Effector memory CD8-positive, alpha-beta T cell (primary cell): ENCODE results near the gene NCOA7.
A peak's percentile ranks its signal among the peaks of the same experiment; 100 is the strongest.
"Not testable (repeated sequence)": the region's sequence is repeated elsewhere in the genome, so short reads cannot be mapped to it uniquely, and the experiment has no call there.

ENCODE experiments used
- ATAC-seq: fragments of 150-1000 bp; cut with Tn5 transposase; replicated peaks from 2 replicates; pipeline ENCODE4 v1.10.0; 2021; ENCODE audit warnings: mild to moderate bottlenecking, moderate library complexity
- DNase-seq, 3 experiments: peaks; one replicate each; pipeline ENCODE4 v3.0.0; 2021
- H3K27ac Mint-ChIP-seq, 2 donors: one replicate each; pipeline ENCODE4 v1.8.0; 2022; ENCODE audit warnings: mild to moderate bottlenecking in 2 of 2, mixed read lengths in 2 of 2, moderate library complexity in 2 of 2
- H3K27me3 Mint-ChIP-seq, 2 donors: one replicate each; pipeline ENCODE4 v1.8.0; 2022; ENCODE audit warnings: mixed read lengths in 2 of 2
- H3K36me3 Mint-ChIP-seq: one replicate; pipeline ENCODE4 v1.8.0; 2022; ENCODE audit warnings: mild to moderate bottlenecking, moderate library complexity, mixed read lengths; ENCODE audit not compliant: insufficient read depth
- H3K4me1 Mint-ChIP-seq, 2 donors: one replicate each; pipeline ENCODE4 v1.8.0; 2022; ENCODE audit warnings: low read depth in 2 of 2, mixed read lengths in 2 of 2
- H3K4me3 Mint-ChIP-seq, 2 donors: one replicate each; pipeline ENCODE4 v1.8.0; 2022; ENCODE audit warnings: mild to moderate bottlenecking in 2 of 2, mixed read lengths in 2 of 2, moderate library complexity in 2 of 2
- H3K9me3 Mint-ChIP-seq, 2 donors: one replicate each; pipeline ENCODE4 v1.8.0; 2022; ENCODE audit warnings: mixed read lengths in 2 of 2

The NCOA7 gene

DNA sequence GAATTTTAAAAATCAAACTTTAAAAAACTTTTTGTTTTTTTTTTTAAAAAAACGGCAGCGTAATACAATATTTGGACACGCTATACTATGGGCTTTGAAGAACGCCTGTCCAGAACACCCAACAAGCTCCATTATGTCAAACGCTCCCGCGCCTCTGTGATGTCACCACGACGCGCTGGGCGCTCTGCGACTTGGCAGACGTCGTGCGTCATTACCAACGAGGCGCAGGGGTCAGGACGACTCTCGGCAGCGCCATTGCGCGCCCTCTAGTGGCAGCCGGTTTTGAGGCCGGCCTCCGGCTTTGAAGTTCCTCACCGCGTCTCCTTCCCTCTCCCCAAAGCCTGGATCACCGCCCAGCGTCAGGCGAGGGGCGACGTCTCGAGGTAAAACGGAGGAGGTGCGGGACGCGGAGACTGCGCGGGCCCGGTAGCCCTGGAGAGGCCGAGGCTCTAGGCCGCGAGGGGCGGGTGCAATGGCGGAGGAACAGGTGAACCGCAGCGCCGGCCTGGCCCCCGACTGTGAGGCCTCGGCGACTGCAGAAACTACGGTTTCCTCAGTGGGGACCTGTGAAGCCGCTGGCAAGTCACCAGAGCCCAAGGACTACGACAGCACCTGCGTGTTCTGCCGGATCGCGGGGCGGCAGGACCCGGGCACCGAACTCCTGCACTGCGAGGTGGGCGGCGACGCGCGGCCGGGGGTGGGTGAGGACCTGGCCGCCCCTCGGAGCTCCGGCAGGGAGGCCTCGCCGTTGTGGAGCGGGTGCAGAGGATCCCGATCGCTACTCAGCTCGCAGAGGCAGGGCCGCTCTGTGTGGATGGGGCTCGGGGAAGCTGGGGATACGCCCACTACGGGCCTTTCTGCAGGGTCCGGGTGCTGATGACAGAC lies 166.0 kb downstream of the NCOA7 start, which contains the start of gene HINT3:
HINT3 (plus strand) TSS at position 265 of the 885 bp plus-strand sequence; CDS start at position 473, 208 bp downstream.
- Mint-ChIP-seq H3K36me3 (peaks cover 8% of the 10 kb centered on the region), H3K4me1 (peaks cover 0 to 9% of the 10 kb centered on the region in 2 donors), H3K4me3 (no peak within 1 kb of the TSS), H3K27me3 (peaks cover 0 to 9% of the 10 kb centered on the region in 2 donors), H3K27ac (no peak within 1 kb of the TSS), H3K9me3 (no peaks in the 10 kb centered on the region)
- peak; percentile 87 for ATAC-seq
- DNase-seq, result peak; percentile 97

DNA sequence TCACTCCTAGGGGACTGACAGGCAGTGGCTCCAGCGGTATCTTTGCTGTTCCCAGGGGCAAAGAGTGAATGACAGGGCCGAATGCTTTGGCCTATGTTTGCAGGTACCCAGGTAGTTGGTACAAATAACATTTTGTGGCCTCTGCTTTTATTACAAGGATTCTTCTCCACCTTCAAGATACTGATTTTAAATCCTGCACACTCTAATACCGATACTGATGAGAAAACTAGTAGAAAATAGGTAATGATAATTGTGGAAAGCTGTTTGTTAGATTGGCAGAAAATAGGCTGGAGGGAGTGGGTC lies 166.6 kb downstream of the NCOA7 start:
- Mint-ChIP-seq H3K4me1 (peaks cover 0 to 11% of the 10 kb centered on the region in 2 donors), H3K4me3 (no peak overlapping the region)
- DNase-seq, result no peak

DNA sequence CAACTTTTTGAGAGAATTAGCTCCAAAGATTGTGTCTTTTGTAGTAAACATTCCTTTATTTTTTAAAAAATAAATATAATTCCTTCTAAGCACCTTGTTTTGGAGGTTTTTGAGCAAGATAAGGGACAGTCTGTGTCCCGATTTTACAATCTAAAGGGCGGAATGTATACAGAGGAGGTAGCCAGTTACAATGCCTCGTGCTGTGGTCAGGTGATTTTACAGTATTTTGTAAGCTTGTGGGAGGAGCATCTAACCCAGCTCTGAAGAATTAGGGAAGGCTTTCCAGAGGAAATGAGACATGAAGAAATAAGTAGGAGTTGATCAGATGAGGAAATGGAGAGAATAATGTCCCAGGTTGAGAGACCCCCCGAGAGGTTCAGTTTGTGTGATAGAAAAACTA lies 167.1 kb downstream of the NCOA7 start:
- Mint-ChIP-seq H3K4me3 (no peak overlapping the region), H3K36me3 (peaks cover 8% of the 10 kb centered on the region), H3K27me3 (no peaks in the 10 kb centered on the region), H3K9me3 (no peaks in the 10 kb centered on the region), H3K27ac (no peak overlapping the region), H3K4me1 (peaks cover 0 to 11% of the 10 kb centered on the region in 2 donors)
- ATAC-seq, result no peak
- DNase-seq, result no peak

More for the DNA sequence above, 166.6 kb downstream of the NCOA7 start:
- H3K27me3 Mint-ChIP-seq, result peaks cover 0 to 3% of the 10 kb centered on the region in 2 donors
- ATAC-seq, result no peak
- no peak overlapping the region for H3K27ac Mint-ChIP-seq
- no peaks in the 10 kb centered on the region for H3K9me3 Mint-ChIP-seq
- peaks cover 8% of the 10 kb centered on the region for H3K36me3 Mint-ChIP-seq

DNA sequence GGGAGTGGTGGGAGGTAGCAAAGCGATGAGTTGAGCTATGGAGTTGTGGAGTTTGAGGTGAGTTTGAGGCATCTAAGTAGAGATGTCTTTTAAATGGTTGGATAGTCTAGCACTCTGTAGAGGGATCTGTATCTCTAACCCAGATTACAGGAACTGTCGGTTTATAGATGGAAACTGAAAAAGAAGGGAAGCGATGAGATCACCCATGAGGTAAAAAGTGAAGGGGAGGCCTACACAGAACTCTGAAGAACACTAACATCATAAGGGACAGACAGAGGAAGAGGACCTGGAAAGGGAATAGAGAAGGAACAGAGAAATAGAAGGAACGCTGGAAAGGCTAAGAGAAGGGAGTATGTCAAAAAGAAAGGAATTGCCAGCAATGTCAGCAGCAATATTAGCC lies 168.3 kb downstream of the NCOA7 start:
- no peak for ATAC-seq
- Mint-ChIP-seq H3K4me1 (peaks cover 2 to 19% of the 10 kb centered on the region in 2 donors), H3K36me3 (peaks cover 8% of the 10 kb centered on the region), H3K27ac (no peak overlapping the region), H3K27me3 (no peaks in the 10 kb centered on the region), H3K4me3 (no peak overlapping the region), H3K9me3 (no peaks in the 10 kb centered on the region)
- DNase-seq, result no peak

DNA sequence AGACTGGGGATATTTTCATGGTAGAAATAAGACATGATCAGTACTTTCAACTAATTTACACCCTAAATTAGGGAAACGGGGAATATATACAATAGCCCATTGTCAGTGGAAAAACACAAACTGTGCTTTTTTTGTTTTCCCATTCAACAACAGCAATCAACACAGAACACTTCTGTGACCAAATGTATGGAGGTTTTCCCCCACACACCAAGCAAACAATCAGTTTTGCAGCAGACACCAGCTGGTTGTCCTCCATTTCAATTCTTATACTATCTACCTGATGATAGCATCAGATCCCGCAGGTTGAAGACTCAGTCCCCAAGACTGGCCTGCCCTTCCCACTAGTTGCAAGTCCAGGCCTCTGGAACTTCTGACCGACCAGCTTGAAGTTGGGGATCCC lies 170.4 kb downstream of the NCOA7 start:
- DNase-seq (no peak), ATAC-seq (no peak)
- no peak overlapping the region for H3K4me3 Mint-ChIP-seq
- H3K4me1 Mint-ChIP-seq, result peaks cover 5 to 21% of the 10 kb centered on the region in 2 donors
- no peaks in the 10 kb centered on the region for H3K27me3 Mint-ChIP-seq
- peaks cover 9% of the 10 kb centered on the region for H3K36me3 Mint-ChIP-seq
- peak overlapping the region in 1 of 2 donors; percentile 33 for H3K27ac Mint-ChIP-seq
- no peaks in the 10 kb centered on the region for H3K9me3 Mint-ChIP-seq

DNA sequence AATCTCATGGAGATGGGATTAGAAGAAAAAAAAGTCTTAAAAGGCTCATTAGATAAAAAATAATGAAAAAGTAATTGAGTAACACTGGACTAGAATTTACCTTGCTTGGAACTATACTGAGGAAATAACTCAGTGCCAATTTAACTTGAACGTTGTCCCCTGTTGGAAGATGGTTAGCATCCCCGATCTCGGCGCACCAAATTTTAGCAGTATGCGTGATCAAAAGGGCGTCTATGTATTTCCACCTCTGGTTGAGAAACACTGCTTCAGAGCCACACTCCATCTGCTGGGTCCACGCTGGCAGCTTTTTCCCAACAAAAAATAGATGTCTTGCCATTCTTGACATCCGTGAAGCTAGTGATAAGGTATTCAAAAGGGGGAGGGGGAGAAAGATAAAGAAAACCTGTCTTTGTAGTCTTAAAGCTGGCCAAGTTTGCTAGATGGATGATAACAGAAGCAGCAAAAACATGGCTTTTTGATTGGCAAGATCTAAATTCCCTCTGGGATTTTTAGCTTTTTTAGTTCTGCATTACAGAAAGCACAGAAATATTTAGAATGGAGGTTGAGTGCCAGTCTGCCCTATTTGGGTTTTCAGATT lies 172.2 kb downstream of the NCOA7 start:
- H3K9me3 Mint-ChIP-seq, result no peaks in the 10 kb centered on the region
- H3K4me3 Mint-ChIP-seq, result no peak overlapping the region
- H3K27ac Mint-ChIP-seq, result peak overlapping the region; percentile 29 to 87

DNA sequence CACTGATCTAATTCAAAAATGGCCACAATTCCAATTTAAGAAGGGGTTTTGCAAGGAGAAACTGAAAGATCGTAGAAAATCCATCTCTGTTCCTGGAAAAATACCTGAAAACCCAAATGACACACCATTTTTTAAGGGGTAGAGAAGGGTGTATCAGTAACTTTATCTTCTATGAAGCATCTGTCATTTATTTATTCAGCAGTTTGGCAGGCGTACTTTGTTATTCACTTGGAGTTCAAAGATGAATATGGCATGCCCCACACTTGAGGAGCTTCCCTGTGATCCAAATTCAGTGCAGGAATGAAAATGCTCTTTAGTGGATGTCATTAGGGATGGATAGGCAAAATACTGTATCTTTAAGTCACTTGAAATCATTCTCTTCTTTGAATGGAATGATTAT lies 173.1 kb downstream of the NCOA7 start:
- peaks cover 21% of the 10 kb centered on the region for H3K36me3 Mint-ChIP-seq
- H3K27me3 Mint-ChIP-seq, result no peaks in the 10 kb centered on the region
- H3K4me3 Mint-ChIP-seq, result no peak overlapping the region
- no peak for DNase-seq
- no peak for ATAC-seq
- no peaks in the 10 kb centered on the region for H3K9me3 Mint-ChIP-seq
- H3K4me1 Mint-ChIP-seq, result peaks cover 6 to 26% of the 10 kb centered on the region in 2 donors
- H3K27ac Mint-ChIP-seq, result peak overlapping the region; percentile 29 to 87

More for the DNA sequence above, 172.2 kb downstream of the NCOA7 start:
- ATAC-seq, result no peak
- Mint-ChIP-seq H3K36me3 (peaks cover 13% of the 10 kb centered on the region), H3K27me3 (no peaks in the 10 kb centered on the region), H3K4me1 (peaks cover 5 to 23% of the 10 kb centered on the region in 2 donors)
- no peak for DNase-seq

DNA sequence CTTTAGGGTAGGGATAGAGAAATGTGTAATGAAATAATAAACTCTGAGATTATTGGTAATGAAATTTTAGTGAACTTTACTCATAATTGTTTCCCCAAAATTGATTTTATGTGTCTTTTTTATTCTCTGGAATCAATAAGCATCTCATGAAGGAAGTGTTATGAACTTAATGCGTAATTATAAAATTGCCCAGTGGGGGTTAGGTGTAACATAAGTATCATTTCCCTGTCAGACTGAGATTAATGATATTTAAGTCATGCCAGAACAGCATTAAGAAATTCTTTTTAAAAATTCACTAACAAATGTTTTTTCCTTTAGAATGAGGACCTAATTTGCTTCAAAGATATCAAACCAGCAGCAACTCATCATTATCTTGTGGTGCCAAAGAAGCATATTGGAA lies 175.8 kb downstream of the NCOA7 start:
- Mint-ChIP-seq H3K4me3 (no peak overlapping the region), H3K36me3 (peaks cover 22% of the 10 kb centered on the region), H3K9me3 (no peaks in the 10 kb centered on the region), H3K27ac (peak overlapping the region in 1 of 2 donors; percentile 56), H3K27me3 (no peaks in the 10 kb centered on the region), H3K4me1 (peaks cover 15 to 34% of the 10 kb centered on the region in 2 donors)
- DNase-seq, result no peak
- no peak for ATAC-seq

DNA sequence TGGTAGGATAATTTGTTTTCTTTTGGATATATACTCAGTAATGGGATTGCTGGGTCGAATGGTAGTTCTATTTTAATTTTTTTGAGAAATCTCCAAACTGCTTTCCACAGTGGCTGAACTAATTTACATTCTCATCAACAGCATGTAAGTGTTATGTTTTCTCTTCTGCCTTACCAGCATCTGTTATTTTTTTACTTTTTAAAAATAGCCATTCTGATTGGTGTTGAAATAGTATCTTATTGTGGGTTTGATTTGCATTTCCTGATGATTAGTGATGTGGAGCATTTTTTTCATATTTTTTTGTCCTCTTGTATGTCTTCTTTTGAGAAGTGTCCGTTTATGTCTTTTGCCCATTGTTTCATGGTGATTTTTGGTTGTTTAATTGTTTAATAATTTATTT lies 177.7 kb downstream of the NCOA7 start:
- H3K4me1 Mint-ChIP-seq, result peaks cover 13 to 28% of the 10 kb centered on the region in 2 donors
- H3K36me3 Mint-ChIP-seq, result peaks cover 26% of the 10 kb centered on the region
- no peak for ATAC-seq
- no peak overlapping the region for H3K27ac Mint-ChIP-seq
- no peaks in the 10 kb centered on the region for H3K9me3 Mint-ChIP-seq
- no peak overlapping the region for H3K4me3 Mint-ChIP-seq
- H3K27me3 Mint-ChIP-seq, result no peaks in the 10 kb centered on the region
- DNase-seq, result no peak

DNA sequence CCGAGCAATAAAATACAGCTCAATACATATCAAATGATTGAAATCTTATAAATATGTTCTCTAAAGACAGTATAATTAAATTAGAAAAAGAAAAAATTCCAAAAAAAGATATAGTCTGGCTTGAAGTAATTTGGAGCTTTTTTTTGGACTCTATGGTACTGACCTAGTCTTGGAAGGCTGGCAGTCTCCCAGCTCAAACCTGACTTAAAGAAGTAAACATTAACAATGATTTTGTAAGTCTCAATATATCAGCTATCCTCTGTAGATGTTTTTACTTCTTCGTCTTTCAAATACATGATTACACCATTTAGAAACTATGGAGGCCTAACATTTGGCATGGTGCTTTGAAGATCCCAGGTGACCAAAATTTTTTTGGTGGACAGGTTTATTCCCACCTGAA lies 180.0 kb downstream of the NCOA7 start:
- ATAC-seq (no peak), DNase-seq (no peak)
- Mint-ChIP-seq H3K36me3 (peaks cover 36% of the 10 kb centered on the region), H3K9me3 (no peaks in the 10 kb centered on the region), H3K27me3 (no peaks in the 10 kb centered on the region), H3K4me3 (no peak overlapping the region), H3K27ac (peak overlapping the region in 1 of 2 donors; percentile 71), H3K4me1 (peaks cover 12 to 21% of the 10 kb centered on the region in 2 donors)

DNA sequence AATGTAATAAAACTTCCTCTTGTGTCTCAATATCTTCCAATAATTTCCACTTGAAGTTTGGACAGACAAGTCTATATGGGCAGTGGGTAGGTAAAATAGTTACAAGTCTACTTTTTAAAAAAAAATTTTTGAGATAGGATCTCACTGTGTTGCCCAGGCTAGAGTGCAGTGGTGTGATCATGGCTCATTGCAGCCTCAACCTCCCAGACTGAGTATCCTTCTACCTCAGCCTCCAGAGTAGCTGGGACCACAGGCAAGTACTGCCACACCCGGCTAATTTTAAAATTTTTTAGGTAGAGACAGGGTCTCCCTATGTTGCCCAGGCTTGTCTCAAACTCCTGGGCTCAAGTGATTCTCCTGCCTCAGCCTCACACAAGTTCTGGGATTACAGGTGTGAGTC lies 181.7 kb downstream of the NCOA7 start:
- not testable (repeated sequence) for ATAC-seq, DNase-seq, H3K4me3 Mint-ChIP-seq, H3K9me3 Mint-ChIP-seq, H3K27me3 Mint-ChIP-seq
- peaks cover 12 to 18% of the 10 kb centered on the region in 2 donors for H3K4me1 Mint-ChIP-seq
- peaks cover 36% of the 10 kb centered on the region for H3K36me3 Mint-ChIP-seq
- peak overlapping the region in 1 of 2 donors; percentile 31 for H3K27ac Mint-ChIP-seq

DNA sequence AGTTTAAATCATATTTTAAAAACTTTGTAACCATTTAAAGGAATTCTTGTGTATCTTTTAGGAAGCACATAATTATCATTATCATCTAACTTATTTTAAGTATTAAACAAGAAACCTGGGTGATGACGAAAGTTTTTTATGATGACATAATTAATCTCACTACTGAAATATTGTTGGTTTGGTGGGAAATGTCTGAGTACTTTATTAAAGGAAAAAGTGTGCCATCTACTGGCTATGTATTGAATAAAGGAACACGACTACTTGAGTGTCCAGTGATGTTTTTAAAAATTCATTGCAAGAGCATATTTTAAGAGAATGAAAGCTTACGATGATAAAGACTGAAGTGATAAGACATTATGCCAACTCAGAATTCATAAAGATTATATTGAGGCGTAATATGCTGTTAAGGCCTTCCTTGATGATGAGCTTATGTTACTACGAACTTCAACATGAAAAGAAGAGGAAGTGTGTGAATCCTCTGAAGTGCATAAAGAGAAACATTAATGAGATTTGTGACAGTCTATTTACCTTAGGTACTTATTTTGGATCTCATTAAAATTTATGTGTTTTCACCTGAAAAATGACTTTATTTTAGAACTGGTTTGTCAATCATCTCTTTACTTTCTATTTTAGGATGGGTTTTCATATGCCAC lies 183.6 kb downstream of the NCOA7 start:
- no peak overlapping the region for H3K27ac Mint-ChIP-seq
- DNase-seq (no peak), ATAC-seq (peak; percentile 62)
- H3K4me3 Mint-ChIP-seq, result no peak overlapping the region
- H3K4me1 Mint-ChIP-seq, result peaks cover 7 to 10% of the 10 kb centered on the region in 2 donors
- H3K27me3 Mint-ChIP-seq, result no peaks in the 10 kb centered on the region
- H3K36me3 Mint-ChIP-seq, result peaks cover 26% of the 10 kb centered on the region
- no peaks in the 10 kb centered on the region for H3K9me3 Mint-ChIP-seq

DNA sequence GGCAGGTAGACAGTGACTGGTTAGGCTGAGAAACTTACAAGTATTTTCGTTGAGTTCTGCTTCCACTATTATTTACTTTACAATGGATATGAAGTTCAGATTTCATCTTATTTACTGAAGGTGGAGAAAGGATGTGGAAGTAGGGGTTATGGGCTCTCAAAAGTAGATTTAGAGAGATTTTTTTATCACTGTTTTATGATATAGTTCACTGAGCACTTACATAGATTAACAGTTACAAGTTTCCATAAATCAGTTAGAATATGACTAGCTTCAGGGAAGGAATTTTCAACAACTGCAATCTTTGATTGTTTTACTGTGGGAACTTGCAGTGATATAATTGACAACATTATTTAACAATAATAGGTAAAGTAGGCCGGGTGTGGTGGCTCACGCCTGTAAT lies 188.3 kb downstream of the NCOA7 start:
- Mint-ChIP-seq H3K4me3 (no peak overlapping the region), H3K27me3 (no peaks in the 10 kb centered on the region)

More for the DNA sequence above, 188.3 kb downstream of the NCOA7 start:
- Mint-ChIP-seq H3K27ac (no peak overlapping the region), H3K36me3 (peaks cover 18% of the 10 kb centered on the region), H3K4me1 (peaks cover 2 to 3% of the 10 kb centered on the region in 2 donors), H3K9me3 (no peaks in the 10 kb centered on the region)
- DNase-seq (no peak), ATAC-seq (no peak)
